CD14-positive monocyte (primary cell): ENCODE measurements around the gene CCDC33. TPM values are rescaled to one million over a fixed set of nuclear protein-coding genes. Genes with fewer than 3 reads are reported as not detected.

Source experiments
- DNase-seq, 3 donors: peaks; one replicate each; pipeline ENCODE4 v3.0.0-alpha.2; 2011 to 2022
- H2AFZ ChIP-seq: 2 replicates; pipeline ENCODE4 v1.6.0; 2012; ENCODE audit warnings: mild to moderate bottlenecking, low read depth, low read length, inconsistent platforms; ENCODE audit not compliant: insufficient read depth, poor library complexity, severe bottlenecking
- H3K27ac ChIP-seq, 2 donors: 1 replicate in 1 of 2; 2 replicates in 1 of 2; pipeline ENCODE4 v1.5.1; 2012 to 2013; ENCODE audit warnings: low read length in 2 of 2, control low read depth in 1 of 2, inconsistent platforms in 1 of 2, low read depth in 1 of 2, mild to moderate bottlenecking in 1 of 2
- H3K27me3 ChIP-seq, 2 donors: one replicate each; pipeline versions ENCODE4 v1.6.0 to v1.6.1; 2011 to 2013; ENCODE audit warnings: low read length in 2 of 2; ENCODE audit not compliant: control insufficient read depth in 2 of 2, insufficient read depth in 2 of 2
- H3K36me3 ChIP-seq, 2 donors: replicated peaks in 1 of 2; 1 replicate in 1 of 2; 2 replicates in 1 of 2; pipeline versions ENCODE4 v1.5.1 to v1.6.1; 2012 to 2013; ENCODE audit warnings: low read length in 2 of 2, control low read depth in 1 of 2, inconsistent platforms in 1 of 2, mild to moderate bottlenecking in 1 of 2; ENCODE audit not compliant: insufficient read depth in 2 of 2, control insufficient read depth in 1 of 2
- H3K4me1 ChIP-seq, 2 donors: 1 replicate in 1 of 2; 2 replicates in 1 of 2; pipeline versions ENCODE4 v1.5.1 to v1.6.1; 2012 to 2013; ENCODE audit warnings: low read length in 2 of 2, control low read depth in 1 of 2, inconsistent platforms in 1 of 2, mild to moderate bottlenecking in 1 of 2, moderate library complexity in 1 of 2; ENCODE audit not compliant: insufficient read depth in 2 of 2, control insufficient read depth in 1 of 2
- H3K4me2 ChIP-seq: replicated peaks from 2 replicates; pipeline ENCODE3; 2012; ENCODE audit warnings: low read length, moderate library complexity, mild to moderate bottlenecking; ENCODE audit not compliant: poor library complexity, severe bottlenecking; ENCODE audit errors: extremely low read depth
- H3K4me3 ChIP-seq, 3 experiments: fragments of 200-600 bp in 1 of 3; sonication (generic) in 1 of 3; replicated peaks in 1 of 3; 1 replicate in 2 of 3; 2 replicates in 1 of 3; pipeline ENCODE4 v1.5.1; 2011 to 2013; ENCODE audit warnings: low read length in 3 of 3, mild to moderate bottlenecking in 3 of 3, control low read depth in 2 of 3, low read depth in 2 of 3, inconsistent platforms in 1 of 3, moderate library complexity in 1 of 3
- H3K79me2 ChIP-seq: 2 replicates; pipeline ENCODE4 v1.6.0; 2012; ENCODE audit warnings: mild to moderate bottlenecking, control low read depth, inconsistent platforms, low read length, moderate library complexity; ENCODE audit not compliant: insufficient read depth
- H3K9ac ChIP-seq: 2 replicates; pipeline ENCODE4 v1.6.0; 2017; ENCODE audit warnings: low read length, mild to moderate bottlenecking; ENCODE audit not compliant: insufficient read depth, poor library complexity, severe bottlenecking
- H3K9me3 ChIP-seq, 2 donors: replicated peaks in 1 of 2; 1 replicate in 1 of 2; 2 replicates in 1 of 2; pipeline versions ENCODE4 v1.5.1 to v1.6.1; 2012 to 2013; ENCODE audit warnings: low read length in 2 of 2, control low read depth in 1 of 2; ENCODE audit not compliant: control insufficient read depth in 1 of 2, insufficient read depth in 1 of 2
- H4K20me1 ChIP-seq: 2 replicates; pipeline ENCODE4 v1.6.0; 2012; ENCODE audit warnings: mild to moderate bottlenecking, low read length, control low read depth, moderate library complexity; ENCODE audit not compliant: insufficient read depth
- H3K27ac Mint-ChIP-seq, 7 donors: one replicate each; pipeline ENCODE4 v1.8.0; 2020; ENCODE audit warnings: mild to moderate bottlenecking in 7 of 7, mixed read lengths in 7 of 7, moderate library complexity in 6 of 7, inconsistent platforms in 2 of 7
- H3K27me3 Mint-ChIP-seq, 3 donors: one replicate each; pipeline ENCODE4 v1.8.0; 2021 to 2022; ENCODE audit warnings: low read depth in 3 of 3, mild to moderate bottlenecking in 3 of 3, mixed read lengths in 3 of 3, moderate library complexity in 3 of 3, inconsistent platforms in 1 of 3
- H3K36me3 Mint-ChIP-seq, 2 donors: one replicate each; pipeline ENCODE4 v1.8.0; 2020; ENCODE audit warnings: mixed read lengths in 2 of 2, inconsistent platforms in 1 of 2, mild to moderate bottlenecking in 1 of 2
- H3K4me1 Mint-ChIP-seq: one replicate; pipeline ENCODE4 v1.8.0; 2020; ENCODE audit warnings: mild to moderate bottlenecking, mixed read lengths
- H3K4me3 Mint-ChIP-seq, 2 donors: one replicate each; pipeline ENCODE4 v1.8.0; 2020; ENCODE audit warnings: mild to moderate bottlenecking in 2 of 2, mixed read lengths in 2 of 2, moderate library complexity in 1 of 2
- H3K9me3 Mint-ChIP-seq, 7 donors: one replicate each; pipeline ENCODE4 v1.8.0; 2020 to 2022; ENCODE audit warnings: mixed read lengths in 7 of 7, mild to moderate bottlenecking in 6 of 7, moderate library complexity in 6 of 7, inconsistent platforms in 2 of 7
- CTCF ChIP-seq: fragments of 200-600 bp; IDR thresholded peaks from one replicate; pipeline ENCODE4 v1.8.0; 2022; ENCODE audit warnings: antibody characterized with exemption, mild to moderate bottlenecking
- WGBS: methylation state at CpG from one replicate; pipeline ENCODE4 v1.1.5; 2013; ENCODE audit warnings: missing lambda C conversion rate; ENCODE audit not compliant: insufficient coverage; 5-methylcytosine and 5-hydroxymethylcytosine counted together
- intact Hi-C, 2 donors: fragments of 100-400 bp; cut with micrococcal nuclease; formaldehyde crosslinking; loops; one replicate each; pipeline versions ENCODE4 v1.15.0 to v1.15.1; 2023
- polyA plus RNA-seq, 3 donors: library from polyadenylated mRNA; depleted of rRNA in 1 of 3; unstranded in 2 of 3; stranded (reverse) in 1 of 3; fragments of 300-500 nt in 2 of 3; fragments of >200 nt in 1 of 3; fragmentation: Illumina TruSeq in 2 of 3; gene quantifications; 1 replicate in 2 of 3; 2 replicates in 1 of 3; pipeline ENCODE4 v1.2.3, GENCODE V29; 2012 to 2021

The CCDC33 gene
- polyA plus RNA-seq, 3 donors, result not detected

DNA sequence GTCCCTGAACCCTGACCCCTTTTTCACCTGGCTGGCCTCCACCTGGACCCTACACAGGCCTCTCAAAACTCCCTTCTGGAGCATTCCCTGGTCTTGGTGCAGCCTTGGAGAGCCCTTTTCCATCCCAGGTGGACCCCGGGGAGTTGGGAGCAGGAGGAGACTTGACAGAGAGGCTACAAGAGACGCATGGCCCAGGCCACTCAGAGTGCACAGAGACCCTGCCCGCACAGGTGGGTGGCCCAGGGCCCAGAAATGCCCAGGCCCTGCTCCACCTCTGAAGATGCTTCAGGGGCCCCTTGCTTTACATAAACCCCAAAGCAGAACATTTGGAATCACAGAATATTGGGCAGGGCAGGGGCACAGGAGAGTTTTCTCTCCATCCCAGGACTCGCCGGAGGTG lies 97.0 kb downstream of the CCDC33 start:
- intact Hi-C loops, result no loop called here
- Mint-ChIP-seq H3K4me1 (peaks cover 2% of the 10 kb centered on the region), H3K9me3 (peaks cover 7 to 16% (median 13%) of the 10 kb centered on the region in 7 donors), H3K4me3 (no peak overlapping the region), H3K27ac (no peak overlapping the region), H3K36me3 (no peaks in the 10 kb centered on the region), H3K27me3 (peaks cover 3 to 6% (median 5%) of the 10 kb centered on the region in 3 donors)
- H3K79me2 ChIP-seq, result no peaks in the 10 kb centered on the region
- H3K4me1 ChIP-seq, result no peaks in the 10 kb centered on the region
- DNase-seq, result no peak
- H2AFZ ChIP-seq, result no peak overlapping the region
- H3K9ac ChIP-seq, result no peak overlapping the region
- H3K27me3 ChIP-seq, result no peaks in the 10 kb centered on the region
- H3K9me3 ChIP-seq, result peaks cover 5 to 15% of the 10 kb centered on the region in 2 donors
- H3K36me3 ChIP-seq, result no peaks in the 10 kb centered on the region
- H3K27ac ChIP-seq, result no peak overlapping the region
- no peak overlapping the region for H3K4me2 ChIP-seq
- H4K20me1 ChIP-seq, result no peaks in the 10 kb centered on the region
- H3K4me3 ChIP-seq, result no peak overlapping the region
- WGBS, result 100% methylated on average over 2 of the region's 5 CpGs
- TF ChIP-seq CTCF, result no peak

- Histone ChIP-seq H3K36me3 (no peaks in the 10 kb centered on the region), H3K9ac (no peak overlapping the region), H2AFZ (no peak overlapping the region), H3K4me1 (no peaks in the 10 kb centered on the region), H3K9me3 (peaks cover 5 to 15% of the 10 kb centered on the region in 2 donors), H3K79me2 (no peaks in the 10 kb centered on the region), H3K4me3 (no peak overlapping the region), H3K27me3 (no peaks in the 10 kb centered on the region), H4K20me1 (no peaks in the 10 kb centered on the region), H3K4me2 (no peak overlapping the region), H3K27ac (no peak overlapping the region)
- DNase-seq, result no peak
- Mint-ChIP-seq H3K27ac (no peak overlapping the region), H3K4me3 (no peak overlapping the region), H3K9me3 (peaks cover 7 to 16% (median 13%) of the 10 kb centered on the region in 7 donors), H3K36me3 (no peaks in the 10 kb centered on the region), H3K27me3 (peaks cover 3 to 6% (median 5%) of the 10 kb centered on the region in 3 donors), H3K4me1 (peaks cover 2% of the 10 kb centered on the region)
- intact Hi-C loops, result no loop called here
- WGBS, result 95% methylated on average over 5 of the region's 5 CpGs
- no peak for TF ChIP-seq CTCF
Observed at GRCh38 chr15:74333662-74334061, 97.5 kb downstream of the CCDC33 start.
